ENCODE results near the gene GP9.

Gene GP9

GRCh38 chr3:129027544-129027880, 33.1 kb upstream of the GP9 start:
- H3K4me3 ChIP-seq (replicated peaks; ENCODE audit: low read depth, low read length), result 0 out of 2 replicates have a peak overlapping the region, but pooled peaks have one; percentile 13
- TF ChIP-seq CTCF (IDR thresholded peaks at IDR 0.05; ENCODE audit: low read depth, low read length, missing control alignments), result no peak
- DNase-seq (ENCODE audit: extremely low read depth, low read depth), result no peak

GRCh38 chr3:129028866-129029265, 31.7 kb upstream of the GP9 start:
- H3K4me3 ChIP-seq (replicated peaks; ENCODE audit: low read depth, low read length), result no peak overlapping the region
- no peak for DNase-seq (ENCODE audit: extremely low read depth, low read depth)
- no peak for TF ChIP-seq CTCF (IDR thresholded peaks at IDR 0.05; ENCODE audit: low read depth, low read length, missing control alignments)

- H3K4me3 ChIP-seq (replicated peaks; ENCODE audit: low read depth, low read length), result no peak overlapping the region
- no peak for DNase-seq (ENCODE audit: extremely low read depth, low read depth)
- TF ChIP-seq CTCF (IDR thresholded peaks at IDR 0.05; ENCODE audit: low read depth, low read length, missing control alignments), result no peak
Observed at GRCh38 chr3:129030611-129031010, 30.0 kb upstream of the GP9 start.

GRCh38 chr3:129031476-129032215, 28.9 kb upstream of the GP9 start:
- no peak for DNase-seq (ENCODE audit: extremely low read depth, low read depth)
- TF ChIP-seq CTCF (IDR thresholded peaks at IDR 0.05; ENCODE audit: low read depth, low read length, missing control alignments), result no peak
- no peak overlapping the region for H3K4me3 ChIP-seq (replicated peaks; ENCODE audit: low read depth, low read length)

GRCh38 chr3:129032716-129033115, 27.9 kb upstream of the GP9 start:
- no peak overlapping the region for H3K4me3 ChIP-seq (replicated peaks; ENCODE audit: low read depth, low read length)
- no peak for DNase-seq (ENCODE audit: extremely low read depth, low read depth)
- no peak for TF ChIP-seq CTCF (IDR thresholded peaks at IDR 0.05; ENCODE audit: low read depth, low read length, missing control alignments)

GRCh38 chr3:129033151-129033550, 27.4 kb upstream of the GP9 start:
- no peak overlapping the region for H3K4me3 ChIP-seq (replicated peaks; ENCODE audit: low read depth, low read length)
- DNase-seq (ENCODE audit: extremely low read depth, low read depth), result no peak
- TF ChIP-seq CTCF (IDR thresholded peaks at IDR 0.05; ENCODE audit: low read depth, low read length, missing control alignments), result no peak
